NCI-H748 (cell line): ENCODE data around the gene APOL4.
A peak's percentile ranks its signal among the peaks of the same experiment; 100 is the strongest.
"Not testable (repeated sequence)": the region's sequence is repeated elsewhere in the genome, so short reads cannot be mapped to it uniquely, and the experiment has no call there.

Source experiments
- DNase-seq: peaks from one replicate; lab custom pipeline; 2025; ENCODE audit not compliant: unreplicated experiment; lab: John Stamatoyannopoulos, UW

APOL4 gene

GRCh38 chr22:36209488-36209908 lies 7.9 kb upstream of the APOL4 start:
- DNase-seq = not testable (repeated sequence)

GRCh38 chr22:36208914-36209313 lies 7.3 kb upstream of the APOL4 start:
- no peak for DNase-seq

- DNase-seq = no peak
Observed at GRCh38 chr22:36208162-36208765, 6.7 kb upstream of the APOL4 start.

- DNase-seq = no peak
Observed at GRCh38 chr22:36206255-36206654, 4.6 kb upstream of the APOL4 start.

- DNase-seq = not testable (repeated sequence)
Observed at GRCh38 chr22:36205573-36205972, 4.0 kb upstream of the APOL4 start.

GRCh38 chr22:36204632-36205015 lies 3.0 kb upstream of the APOL4 start:
- DNase-seq = no peak

- no peak for DNase-seq
Observed at GRCh38 chr22:36204001-36204631, 2.5 kb upstream of the APOL4 start.

- DNase-seq = peak; percentile 87
Observed at GRCh38 chr22:36203441-36203840, 1.8 kb upstream of the APOL4 start.

GRCh38 chr22:36202906-36203305 lies 1.3 kb upstream of the APOL4 start:
- DNase-seq = peak; percentile 85

GRCh38 chr22:36201025-36201424 lies 584 bp downstream of the APOL4 start:
- not testable (repeated sequence) for DNase-seq

- no peak for DNase-seq
Observed at GRCh38 chr22:36199001-36199551, 2.5 kb downstream of the APOL4 start.

- no peak for DNase-seq
Observed at GRCh38 chr22:36198536-36198935, 3.1 kb downstream of the APOL4 start.

- DNase-seq = peak; percentile 42
Observed at GRCh38 chr22:36197514-36198146, 4.0 kb downstream of the APOL4 start.

GRCh38 chr22:36197065-36197440 lies 4.6 kb downstream of the APOL4 start:
- DNase-seq = peak; percentile 75

GRCh38 chr22:36196254-36197064 lies 5.2 kb downstream of the APOL4 start:
- DNase-seq = no peak

- peak; percentile 51 for DNase-seq
Observed at GRCh38 chr22:36194971-36195370, 6.6 kb downstream of the APOL4 start.

- DNase-seq = no peak
Observed at GRCh38 chr22:36194385-36194784, 7.2 kb downstream of the APOL4 start.

GRCh38 chr22:36193577-36193976 lies 8.0 kb downstream of the APOL4 start:
- DNase-seq = no peak

GRCh38 chr22:36193171-36193570 lies 8.4 kb downstream of the APOL4 start:
- no peak for DNase-seq

GRCh38 chr22:36192542-36192941 lies 9.1 kb downstream of the APOL4 start:
- no peak for DNase-seq

GRCh38 chr22:36191106-36191836 lies 10.3 kb downstream of the APOL4 start:
- no peak for DNase-seq
